ENCODE data around the gene PPIF.

DNA sequence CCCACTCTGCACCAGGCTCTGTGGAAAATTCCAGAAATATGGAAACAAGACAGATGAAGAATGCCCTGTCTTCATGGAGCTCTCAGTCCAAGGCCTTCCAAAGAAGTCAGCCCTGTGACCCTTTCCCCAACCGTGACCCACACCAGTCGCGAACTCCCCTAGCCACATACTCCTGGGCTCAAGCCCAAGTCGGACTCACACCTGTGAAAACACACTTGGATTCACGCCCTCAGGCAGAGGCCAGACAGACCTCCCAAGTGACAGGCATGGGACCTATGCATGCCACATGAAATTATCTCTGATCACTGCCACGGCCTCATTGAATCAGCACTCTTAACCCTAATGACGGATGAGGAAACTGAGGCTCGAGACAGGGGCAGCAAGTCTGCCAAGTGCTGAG, 55.7 kb downstream of the PPIF start:
- TF ChIP-seq, protein P1, sequence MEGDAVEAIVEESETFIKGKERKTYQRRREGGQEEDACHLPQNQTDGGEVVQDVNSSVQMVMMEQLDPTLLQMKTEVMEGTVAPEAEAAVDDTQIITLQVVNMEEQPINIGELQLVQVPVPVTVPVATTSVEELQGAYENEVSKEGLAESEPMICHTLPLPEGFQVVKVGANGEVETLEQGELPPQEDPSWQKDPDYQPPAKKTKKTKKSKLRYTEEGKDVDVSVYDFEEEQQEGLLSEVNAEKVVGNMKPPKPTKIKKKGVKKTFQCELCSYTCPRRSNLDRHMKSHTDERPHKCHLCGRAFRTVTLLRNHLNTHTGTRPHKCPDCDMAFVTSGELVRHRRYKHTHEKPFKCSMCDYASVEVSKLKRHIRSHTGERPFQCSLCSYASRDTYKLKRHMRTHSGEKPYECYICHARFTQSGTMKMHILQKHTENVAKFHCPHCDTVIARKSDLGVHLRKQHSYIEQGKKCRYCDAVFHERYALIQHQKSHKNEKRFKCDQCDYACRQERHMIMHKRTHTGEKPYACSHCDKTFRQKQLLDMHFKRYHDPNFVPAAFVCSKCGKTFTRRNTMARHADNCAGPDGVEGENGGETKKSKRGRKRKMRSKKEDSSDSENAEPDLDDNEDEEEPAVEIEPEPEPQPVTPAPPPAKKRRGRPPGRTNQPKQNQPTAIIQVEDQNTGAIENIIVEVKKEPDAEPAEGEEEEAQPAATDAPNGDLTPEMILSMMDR (IDR thresholded peaks at IDR 0.05), result no peak
- TF ChIP-seq POLR2A (IDR thresholded peaks at IDR 0.05), result no peak

Data from testis (tissue), 2 donors.